ENCODE results near the gene TK2.
A peak's percentile ranks its signal among the peaks of the same experiment; 100 is the strongest.

GRCh38 chr16:66478733-66479511, 71.0 kb downstream of the TK2 start:
- TF ChIP-seq CTCF (IDR thresholded peaks at IDR 0.05) (peak; percentile 64 to 82 (median 74)), POLR2A (IDR thresholded peaks at IDR 0.05) (no peak)

Data from heart left ventricle (tissue), 13 donors.